ENCODE data around the gene TMEM164.

DNA sequence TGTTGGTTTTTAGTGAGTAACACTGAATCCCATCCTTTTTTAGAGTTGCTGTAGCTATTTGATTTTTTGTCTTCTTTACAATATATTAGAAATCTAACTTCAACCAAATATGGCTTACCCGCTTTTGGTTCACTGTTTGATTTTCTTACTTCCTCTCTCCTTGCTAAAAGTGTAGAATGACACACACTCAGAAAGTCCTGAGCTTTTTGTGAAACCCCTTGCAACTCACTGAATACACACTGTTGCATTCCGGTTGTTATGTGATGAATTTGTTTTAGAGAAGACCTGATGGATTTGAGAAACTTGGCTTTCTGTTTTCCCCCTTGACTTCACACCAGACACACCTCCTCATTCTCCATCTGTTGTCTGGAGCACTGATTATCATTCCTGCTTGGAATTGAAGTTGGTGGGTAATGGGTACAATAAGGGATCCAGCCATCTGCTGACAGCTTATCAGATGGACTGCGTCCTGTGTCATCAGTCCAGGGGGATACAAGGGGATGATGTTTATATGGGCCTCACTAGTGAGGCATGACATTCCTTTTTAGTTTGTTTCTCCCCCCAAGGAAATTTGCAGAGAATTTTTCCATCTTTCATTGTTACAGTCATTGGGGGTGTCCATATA lies 5.2 kb downstream of the TMEM164 start:
- TF ChIP-seq, protein P1, sequence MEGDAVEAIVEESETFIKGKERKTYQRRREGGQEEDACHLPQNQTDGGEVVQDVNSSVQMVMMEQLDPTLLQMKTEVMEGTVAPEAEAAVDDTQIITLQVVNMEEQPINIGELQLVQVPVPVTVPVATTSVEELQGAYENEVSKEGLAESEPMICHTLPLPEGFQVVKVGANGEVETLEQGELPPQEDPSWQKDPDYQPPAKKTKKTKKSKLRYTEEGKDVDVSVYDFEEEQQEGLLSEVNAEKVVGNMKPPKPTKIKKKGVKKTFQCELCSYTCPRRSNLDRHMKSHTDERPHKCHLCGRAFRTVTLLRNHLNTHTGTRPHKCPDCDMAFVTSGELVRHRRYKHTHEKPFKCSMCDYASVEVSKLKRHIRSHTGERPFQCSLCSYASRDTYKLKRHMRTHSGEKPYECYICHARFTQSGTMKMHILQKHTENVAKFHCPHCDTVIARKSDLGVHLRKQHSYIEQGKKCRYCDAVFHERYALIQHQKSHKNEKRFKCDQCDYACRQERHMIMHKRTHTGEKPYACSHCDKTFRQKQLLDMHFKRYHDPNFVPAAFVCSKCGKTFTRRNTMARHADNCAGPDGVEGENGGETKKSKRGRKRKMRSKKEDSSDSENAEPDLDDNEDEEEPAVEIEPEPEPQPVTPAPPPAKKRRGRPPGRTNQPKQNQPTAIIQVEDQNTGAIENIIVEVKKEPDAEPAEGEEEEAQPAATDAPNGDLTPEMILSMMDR (IDR thresholded peaks at IDR 0.05), result no peak
- no peak for TF ChIP-seq POLR2A (IDR thresholded peaks at IDR 0.05)

Measured in adrenal gland (tissue), 5 donors.